T-helper 22 cell (primary cell): Measurements from ENCODE around the gene MED10.

Experiments
- DNase-seq: peaks from one replicate; pipeline ENCODE4 v3.0.0-alpha.2; 2020; ENCODE audit warnings: low read depth

MED10 gene, protein sequence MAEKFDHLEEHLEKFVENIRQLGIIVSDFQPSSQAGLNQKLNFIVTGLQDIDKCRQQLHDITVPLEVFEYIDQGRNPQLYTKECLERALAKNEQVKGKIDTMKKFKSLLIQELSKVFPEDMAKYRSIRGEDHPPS

DNA sequence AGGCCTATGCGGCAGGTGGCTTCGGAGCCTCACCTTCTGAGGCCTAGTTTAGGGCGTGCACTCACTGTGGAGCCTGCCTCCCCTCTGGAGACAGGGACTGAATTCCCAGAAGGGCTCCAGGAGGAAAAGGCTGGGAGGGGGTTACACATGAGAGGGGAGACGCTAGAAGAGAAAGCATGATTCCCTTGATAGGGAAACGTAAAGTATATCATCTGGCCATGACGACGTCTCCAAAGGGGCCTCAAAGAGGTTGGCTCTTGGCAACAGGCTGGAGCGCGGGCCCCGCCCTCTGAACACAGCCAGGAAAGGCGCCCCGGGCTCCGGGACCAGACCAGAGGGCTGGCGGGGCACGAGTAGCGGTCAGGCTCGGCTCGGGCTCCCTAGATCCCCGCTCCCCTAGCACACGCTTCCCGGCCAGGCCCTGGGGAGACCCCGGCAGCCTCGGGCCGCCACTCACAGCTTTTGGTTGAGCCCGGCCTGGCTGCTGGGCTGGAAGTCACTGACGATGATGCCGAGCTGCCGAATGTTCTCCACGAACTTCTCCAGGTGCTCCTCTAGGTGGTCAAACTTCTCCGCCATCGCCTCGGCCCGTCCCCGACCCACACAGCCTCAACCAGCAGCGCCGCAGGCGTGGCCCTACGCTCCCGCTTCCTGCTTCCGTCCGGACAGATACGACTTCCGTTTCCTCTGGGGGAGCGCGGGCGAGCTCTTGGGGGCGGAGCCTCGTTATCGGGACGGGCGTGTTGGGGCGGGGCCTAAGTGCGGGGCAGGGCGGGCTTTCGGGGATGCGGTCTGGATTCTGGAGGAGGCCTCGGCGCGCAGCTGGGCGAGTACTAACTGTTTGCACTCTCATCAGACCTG, at the start of gene MED10:
MED10 (minus strand) TSS at position 643 of the 861 bp plus-strand sequence; CDS start at position 579, 64 bp downstream.
- peak; percentile 89 for DNase-seq

DNA sequence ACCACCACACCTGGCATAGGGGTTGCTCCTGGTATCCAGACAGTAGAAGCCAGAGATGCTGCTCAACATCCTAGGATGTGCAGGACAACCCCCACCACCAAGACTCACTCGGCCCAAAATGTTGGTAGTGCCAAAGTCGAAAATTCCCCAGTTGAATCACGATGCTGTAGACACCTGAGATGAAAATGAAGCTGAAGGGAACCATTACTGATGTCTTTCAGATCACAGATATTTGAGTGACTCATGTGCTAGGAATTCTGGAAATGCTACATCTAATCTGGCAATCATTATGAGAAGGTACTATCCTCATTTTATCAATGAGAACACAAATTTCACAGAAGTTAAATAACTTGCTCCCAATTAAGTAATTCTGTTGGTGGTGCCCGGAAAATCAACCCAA, 49.3 kb upstream of the MED10 start:
- DNase-seq = no peak

DNA sequence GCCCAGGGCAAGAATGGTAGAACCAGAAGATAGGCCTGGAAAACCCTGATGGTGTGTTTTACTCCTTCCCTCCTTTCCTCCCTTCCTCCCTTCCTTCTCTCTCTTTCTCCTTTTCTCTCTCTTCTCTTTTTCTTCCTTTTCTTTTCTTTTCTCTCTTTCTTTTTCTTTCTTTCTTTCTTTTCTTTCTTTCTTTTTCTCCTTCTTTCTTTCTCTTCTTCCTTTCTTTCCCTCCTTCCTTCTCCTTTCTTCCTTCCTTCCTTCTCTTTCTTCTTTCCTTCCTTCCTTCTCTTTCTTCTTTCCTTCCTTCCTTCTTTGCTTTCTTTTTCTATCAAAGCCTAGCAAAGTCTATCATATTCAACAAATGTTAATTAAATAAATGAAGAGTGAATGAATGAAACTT, 46.4 kb upstream of the MED10 start:
- DNase-seq = no peak

DNA sequence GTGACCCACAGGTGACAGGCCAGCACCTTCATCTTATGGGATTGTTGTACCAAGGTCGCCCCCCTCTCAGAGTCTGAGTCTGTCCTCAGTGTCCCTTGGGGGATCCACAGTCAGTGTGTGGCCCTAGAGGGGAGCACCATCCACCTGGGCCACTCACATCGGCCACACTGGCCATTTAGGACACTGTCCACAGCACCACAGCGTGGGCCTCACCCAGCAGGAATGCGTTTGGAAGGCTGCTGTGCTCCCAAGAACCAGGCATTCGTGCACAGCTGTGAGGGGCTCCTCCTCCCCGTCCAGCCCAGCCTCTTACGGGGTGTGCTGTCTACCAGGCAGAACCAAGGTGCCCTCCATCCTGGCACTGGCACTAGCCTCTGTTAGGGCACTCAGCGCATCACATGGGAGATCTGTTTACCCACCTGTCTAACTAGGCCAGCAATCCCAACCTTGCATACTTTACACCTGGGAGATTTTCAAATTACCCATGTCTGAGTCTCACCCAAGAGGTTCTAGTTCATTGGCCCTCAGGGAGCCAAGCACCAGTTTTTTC, 45.8 kb upstream of the MED10 start:
- DNase-seq = no peak

DNA sequence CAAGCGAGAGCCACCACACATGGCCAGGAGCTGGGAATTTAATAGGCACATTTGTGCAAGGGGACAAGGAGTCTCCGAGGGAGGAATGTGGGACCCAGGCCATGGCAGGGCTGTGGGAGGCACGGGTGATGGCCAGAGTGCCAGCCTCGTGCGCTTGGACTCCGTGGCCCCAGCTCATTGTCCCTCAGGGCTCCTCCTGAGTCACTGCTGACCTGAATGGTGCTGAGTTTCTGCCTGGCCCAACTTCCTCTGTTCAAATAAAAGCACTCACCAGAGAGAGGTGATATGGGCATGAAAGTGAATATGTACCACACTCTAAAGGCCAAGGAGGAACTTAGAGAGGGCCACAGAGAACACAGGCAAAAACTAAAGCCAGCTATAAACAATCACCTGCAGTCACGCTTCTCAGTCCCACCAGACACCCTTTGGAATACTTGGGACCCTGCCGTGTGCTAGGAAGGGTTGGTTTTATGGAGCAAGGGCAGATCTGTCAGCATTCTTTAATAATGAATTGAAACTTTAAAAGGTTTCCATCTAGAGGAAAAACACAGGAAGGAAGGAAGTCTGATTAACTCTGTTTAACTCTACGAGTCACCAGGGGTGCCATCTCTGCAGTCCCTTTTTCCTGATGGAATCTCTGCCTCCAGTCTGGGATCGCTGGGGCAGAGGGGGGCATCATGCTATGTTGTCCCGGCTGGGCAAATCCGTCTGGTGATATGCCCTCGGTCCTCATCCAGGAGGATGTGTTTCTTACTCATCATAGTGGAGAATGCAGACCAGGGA, 45.2 kb upstream of the MED10 start:
- no peak for DNase-seq

DNA sequence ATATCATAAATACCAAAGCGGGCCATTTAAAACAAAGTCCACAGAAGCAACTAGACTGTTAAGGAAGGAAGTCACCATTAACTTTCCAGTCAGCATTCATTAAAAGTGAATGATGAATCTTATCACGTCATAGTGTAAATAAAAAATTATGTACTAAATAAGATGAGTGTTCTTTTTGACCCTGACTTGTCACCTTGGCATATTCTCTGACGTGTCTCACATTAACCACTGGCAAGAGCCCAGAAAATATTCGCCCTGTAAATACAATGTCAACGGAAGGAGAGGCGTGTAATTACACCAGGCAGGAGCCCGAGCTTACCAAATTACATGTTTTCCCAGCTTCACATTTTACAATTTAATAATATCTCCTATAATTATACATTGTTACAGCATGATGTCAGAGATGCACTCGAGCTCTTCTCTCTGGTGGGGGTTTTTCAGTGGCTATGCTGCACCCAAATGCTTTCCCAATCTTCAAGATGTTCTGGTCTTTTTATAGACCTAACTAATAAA, 41.0 kb upstream of the MED10 start:
- DNase-seq = no peak

DNA sequence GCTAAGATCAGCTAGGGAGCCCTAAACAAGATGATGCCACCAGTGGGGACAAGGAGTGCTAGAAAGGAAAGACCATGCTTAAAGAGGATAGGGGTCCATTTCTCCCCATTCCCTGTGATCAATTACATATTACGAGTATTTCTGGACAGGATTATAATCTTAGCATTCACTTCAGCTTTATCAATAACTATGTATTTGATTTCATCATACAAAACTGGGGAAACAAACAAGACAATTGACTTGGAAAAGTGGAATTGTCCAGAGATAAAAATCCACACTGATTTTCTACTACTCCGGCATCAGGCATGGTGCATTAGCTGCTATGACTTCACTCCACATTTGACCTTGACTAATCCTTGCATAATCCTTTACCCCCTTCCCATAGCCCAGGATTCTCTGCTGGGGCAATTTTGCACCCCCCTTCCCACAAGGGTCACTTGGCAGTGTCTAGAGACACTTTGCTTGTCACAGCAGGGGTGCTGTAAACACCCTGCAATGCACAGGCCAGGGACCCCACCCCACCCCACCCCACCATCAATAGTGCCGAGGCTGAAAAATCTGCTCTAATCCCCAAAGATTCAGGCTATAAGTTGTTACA, 40.4 kb upstream of the MED10 start:
- DNase-seq = no peak

DNA sequence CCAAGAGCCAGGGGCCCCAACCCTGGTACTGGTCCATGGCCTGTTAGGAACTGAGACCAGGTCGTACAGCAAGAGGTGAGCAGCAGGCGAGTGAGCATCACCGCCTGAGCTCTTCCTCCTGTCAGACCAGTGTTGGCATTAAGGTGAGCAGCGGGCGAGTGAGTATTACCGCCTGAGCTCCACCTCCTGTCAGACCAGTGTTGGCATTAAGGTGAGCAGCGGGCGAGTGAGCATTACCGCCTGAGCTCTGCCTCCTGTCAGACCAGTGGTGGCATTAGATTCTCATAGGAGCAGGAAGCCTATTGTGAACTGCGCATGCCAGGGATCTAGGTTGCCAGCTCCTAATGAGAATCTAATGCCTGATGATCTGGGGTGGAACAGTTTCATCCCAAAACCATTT, 39.3 kb upstream of the MED10 start:
- DNase-seq = no peak

DNA sequence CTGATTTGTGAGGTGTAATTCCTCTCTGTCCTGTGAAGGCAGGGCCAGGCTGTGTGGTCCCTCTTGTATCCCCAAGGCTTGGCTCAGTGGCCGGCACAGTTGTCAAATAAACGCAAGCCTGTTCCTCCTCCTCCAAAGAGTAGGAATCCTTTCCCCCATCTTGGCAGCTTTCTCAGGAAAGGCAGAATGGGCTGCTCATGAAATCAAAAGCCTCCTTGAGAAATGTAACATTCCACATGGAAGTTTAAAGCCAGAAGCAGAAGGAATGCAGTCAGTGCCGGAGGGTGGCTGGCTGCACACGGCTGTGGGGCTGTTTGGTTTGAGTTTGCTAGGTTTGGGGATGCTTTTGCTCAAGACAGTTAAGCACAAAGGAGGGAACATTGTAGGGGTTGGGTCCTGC, 34.5 kb upstream of the MED10 start:
- DNase-seq = no peak

DNA sequence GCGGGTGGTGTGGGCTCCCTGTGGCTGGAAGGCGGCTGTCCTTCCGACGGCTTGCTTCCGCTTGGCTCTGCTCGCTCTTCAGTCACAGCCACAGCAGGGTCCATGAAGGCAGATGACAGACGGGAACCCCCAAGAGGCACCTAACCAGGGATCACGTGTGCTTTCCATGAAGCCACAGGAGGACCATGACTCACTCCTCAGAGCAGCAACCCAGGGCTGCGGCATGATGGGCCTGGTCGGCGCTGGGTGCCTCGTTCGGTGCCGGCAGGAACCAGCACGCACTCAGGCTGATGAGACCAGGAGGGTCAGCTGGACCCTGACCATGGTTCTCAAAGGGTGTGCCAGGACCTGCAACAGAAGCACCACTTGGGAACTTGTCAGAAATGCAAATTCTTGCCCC, 32.8 kb upstream of the MED10 start:
- DNase-seq = no peak

DNA sequence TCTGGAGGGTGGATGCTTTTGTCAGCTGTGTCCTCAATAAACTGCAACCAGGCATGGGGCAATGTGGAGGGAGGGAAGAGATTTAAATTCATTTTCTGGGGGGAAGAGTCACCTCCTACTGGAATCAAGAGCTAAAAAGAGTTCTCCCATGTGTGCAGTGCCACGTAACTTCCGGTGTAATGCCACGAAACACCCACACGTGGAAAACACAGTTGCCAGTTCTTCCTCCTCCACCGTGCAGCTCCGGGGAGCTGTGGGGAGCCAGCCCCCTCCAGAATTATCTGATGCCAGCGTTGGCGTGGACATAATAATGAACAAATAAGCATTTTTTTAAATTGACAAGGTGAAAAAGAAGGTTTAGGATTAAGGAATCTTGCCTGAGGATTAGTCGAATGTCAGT, 32.1 kb upstream of the MED10 start:
- no peak for DNase-seq

DNA sequence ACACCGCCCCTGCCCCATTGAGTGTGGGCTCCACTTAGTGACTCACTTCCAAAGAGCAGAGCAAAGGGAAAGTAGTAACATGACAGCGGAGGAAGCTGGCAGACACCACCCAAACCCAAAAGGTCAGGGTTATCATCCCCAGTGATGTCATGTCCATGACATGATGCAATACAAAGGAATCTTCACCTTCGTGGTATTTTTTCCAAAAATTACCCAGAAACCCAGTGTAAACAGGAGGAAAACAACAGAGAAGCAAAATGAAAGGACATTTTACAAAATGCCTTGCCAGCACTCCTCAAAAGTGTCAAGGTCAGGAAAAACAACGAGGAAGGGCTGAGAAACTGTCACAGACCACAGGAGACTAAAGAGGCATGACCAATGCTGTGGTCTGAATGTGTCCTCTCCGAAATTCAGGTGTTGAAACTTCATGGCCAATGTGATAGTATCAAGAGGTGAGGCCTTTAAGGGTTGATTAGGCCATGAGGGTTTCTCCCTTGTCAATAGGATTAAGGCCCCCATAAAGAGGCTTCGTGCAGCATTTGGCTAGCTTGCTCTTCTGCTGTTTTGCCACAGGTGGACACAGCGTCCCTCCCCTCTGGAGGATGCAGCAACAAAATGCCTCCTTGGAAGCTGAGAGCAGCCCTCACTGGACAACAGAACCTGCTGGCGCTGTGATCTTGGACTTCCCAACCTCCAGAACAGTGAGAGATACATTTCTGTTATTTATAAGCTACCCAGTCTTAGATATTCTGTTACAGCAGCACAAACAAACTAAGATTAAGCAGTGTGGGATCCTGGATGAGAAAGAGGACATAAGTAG, 30.5 kb upstream of the MED10 start:
- no peak for DNase-seq

DNA sequence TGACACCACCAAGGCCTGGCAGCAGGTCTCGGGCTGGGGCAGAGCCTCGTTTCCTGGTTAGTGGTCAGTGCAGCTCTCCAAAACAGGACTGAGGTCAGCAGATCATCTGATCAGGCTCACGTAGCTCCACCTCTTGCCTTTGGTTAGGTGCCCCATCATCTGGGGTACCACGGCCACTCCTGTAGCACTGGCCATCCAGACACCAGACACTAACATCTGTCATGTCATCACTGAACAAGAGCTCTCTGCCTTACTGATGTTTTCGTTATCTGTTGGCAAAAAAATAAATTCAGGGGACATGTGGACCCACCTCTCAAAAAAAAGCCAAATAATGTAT, 29.9 kb upstream of the MED10 start:
- DNase-seq = no peak

DNA sequence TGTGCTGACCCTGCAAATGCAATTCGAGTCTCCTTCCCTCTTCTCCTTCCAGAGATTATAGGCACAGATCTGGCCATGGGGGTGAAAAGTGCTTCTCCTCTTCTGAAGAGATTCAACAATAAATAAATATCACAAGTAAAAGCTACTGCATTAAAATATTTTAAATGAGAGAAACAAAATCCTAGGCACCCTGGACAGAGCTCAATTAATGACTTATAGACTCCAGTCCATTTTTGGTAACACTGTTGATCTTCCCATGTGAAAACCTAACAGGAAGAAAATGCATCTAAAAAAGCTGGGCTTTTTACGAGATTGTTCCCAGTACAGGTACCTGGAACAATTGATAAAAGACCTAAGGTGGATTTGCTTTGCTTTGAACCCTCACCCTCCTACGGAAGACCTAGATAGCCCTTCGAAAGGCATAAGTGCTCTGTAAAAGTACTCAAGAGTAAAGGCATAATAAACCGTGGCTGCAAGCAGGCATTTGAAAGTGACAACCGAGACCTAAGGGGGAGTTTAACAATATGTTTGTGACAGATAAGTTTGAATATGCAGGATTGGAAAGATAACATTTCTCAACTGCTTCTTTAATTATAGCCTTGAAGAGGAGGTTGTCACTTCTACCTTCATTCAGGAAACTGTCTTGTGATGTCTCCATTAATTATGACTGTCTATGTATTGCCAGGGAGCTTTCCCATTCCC, 29.4 kb upstream of the MED10 start:
- DNase-seq = no peak

DNA sequence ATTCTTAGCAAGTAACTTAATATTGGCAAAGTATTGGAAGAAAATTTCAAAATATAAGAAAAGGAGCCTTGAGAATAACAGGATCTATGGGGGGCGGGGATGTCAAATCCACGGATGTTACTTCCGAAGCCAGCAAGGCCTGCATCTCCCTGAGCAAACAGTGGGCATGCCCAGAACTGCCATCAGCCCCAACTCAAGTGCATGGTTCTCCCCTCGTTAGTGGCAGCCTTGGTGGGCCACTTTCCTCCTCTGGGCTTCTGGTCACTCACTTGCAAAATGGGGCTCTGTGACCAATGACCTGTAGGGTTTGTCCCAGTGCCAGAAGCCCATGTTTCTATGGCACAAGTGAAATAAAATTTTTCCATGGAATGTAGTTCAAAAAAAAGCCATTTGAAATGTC, 27.2 kb upstream of the MED10 start:
- DNase-seq = no peak

DNA sequence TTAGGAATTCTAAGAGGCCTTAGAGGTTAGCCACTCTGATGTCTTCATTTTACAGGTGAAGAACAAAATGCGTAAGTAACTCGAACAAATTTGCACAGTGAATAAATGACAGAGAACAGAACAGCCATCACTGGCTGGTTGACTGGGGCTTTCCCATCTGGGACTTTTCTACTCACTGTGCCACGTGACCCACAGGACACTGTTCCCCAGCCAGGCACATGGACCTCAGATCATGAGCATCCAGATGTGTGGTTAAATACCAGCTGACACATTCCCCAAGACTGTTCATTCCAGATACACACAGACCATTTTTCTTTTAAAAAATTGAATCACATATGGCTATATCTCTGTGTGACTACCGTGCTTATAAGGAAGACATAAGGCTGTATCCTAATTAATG, 25.8 kb upstream of the MED10 start:
- no peak for DNase-seq

DNA sequence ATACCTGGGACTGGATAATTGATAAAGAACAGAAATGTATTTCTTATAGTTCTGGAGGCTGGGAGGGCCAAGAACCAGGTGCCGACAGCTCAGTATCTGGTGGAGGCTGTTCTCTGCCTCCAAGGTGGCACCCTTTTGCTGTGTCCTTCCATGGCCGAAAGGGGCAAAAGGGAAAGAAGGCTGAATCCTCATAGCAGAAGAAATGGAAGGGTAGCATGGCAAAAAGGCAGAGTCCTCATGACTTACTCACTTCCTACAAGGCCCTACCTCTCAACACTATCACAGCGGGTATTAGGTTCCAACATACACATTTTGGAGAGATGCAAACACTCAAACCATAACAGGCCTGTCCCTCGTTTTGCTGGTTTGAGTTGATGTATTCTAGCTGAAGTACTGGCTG, 25.1 kb upstream of the MED10 start:
- DNase-seq = no peak

DNA sequence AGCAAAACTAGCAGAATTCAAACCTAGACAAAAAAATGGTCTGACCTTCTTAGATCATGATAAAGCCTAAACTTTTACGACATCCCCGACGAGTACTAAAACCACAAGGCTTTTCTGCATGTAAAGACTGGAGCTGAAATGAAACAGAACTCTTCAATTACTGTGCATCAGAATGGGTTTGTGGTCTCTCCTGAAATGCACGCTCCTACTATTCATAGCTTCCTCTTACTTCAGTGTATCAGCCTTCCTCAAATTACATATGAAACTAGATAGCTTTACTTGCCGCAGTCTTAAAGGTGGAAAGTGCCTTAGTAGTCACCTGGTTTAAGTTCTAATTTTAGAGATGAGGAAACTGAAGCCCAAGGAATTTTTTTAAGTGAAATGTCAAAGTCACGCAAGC, 24.6 kb upstream of the MED10 start:
- no peak for DNase-seq

DNA sequence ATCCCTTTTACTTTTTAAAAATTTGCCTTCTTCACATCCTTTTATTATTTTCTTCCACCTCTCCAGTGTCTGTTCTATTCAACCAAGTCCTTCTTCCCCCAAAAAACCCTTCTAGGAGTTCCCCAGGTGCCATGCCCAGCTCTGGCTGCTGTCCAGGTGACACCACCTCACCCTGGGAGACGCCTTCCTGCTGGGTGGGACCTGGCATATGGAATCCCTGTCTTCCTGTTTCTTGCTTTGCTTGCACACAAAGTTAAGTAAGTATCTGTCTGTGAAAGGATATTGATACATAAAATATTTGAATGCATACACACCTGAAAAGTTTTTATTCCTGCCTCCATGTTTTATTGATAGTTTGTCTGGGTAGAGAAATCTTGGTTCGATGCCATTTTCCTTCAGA, 23.1 kb upstream of the MED10 start:
- no peak for DNase-seq

DNA sequence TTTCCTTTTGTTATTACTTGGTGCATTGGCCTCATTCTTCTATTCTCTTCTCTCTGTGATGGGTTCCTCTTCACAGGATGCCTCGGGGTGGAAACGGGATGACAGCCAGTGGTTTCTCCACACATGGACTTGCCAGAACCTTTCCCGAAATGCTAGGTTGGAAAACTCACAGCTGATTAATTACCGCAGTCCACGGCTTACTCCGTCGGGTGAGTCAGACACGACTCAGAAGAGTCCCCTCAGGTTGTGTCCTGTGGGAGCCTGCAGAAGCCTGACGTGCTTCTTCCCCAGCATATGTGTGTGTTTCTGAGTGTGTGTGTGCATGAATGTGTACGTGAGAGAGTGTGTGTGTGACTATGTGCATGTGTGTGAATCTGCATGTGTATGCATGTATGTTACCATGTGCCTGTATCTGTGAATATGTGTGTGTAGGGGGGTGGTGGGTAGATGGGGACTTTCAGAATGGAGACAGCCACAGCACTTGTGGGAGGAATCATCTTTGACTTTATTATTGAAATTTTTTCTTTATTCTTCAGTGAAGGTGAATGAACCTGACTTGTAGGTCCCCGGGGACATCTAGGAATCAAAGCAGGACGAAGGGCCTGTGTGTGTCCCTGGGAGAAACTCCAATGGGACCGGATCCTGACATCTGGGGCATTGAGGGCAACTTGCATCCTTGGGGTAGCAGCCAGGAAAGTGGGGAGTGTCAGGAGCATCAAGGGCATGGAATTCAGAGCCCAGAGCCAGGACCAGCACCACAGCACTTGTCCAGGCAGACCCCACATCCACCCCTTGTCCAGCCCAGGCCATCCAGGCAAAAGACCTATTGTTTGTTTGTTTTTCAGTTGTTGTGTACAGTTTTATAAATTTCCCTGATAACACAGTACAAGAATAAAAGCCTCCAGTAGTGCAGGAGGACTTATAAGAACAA, 21.9 kb upstream of the MED10 start:
- no peak for DNase-seq
